Measurements from ENCODE around the gene DCC.
"Not testable (repeated sequence)": the region's sequence is repeated elsewhere in the genome, so short reads cannot be mapped to it uniquely, and the experiment has no call there.

DCC gene

GRCh38 chr18:53508529-53508928, 1168.5 kb downstream of the DCC start:
- no peak for DNase-seq (ENCODE audit: low read depth)

GRCh38 chr18:53509886-53510285, 1169.9 kb downstream of the DCC start:
- no peak for DNase-seq (ENCODE audit: low read depth)

- not testable (repeated sequence) for DNase-seq (ENCODE audit: low read depth)
Measured at GRCh38 chr18:53511725-53512124, 1171.7 kb downstream of the DCC start.

- DNase-seq (ENCODE audit: low read depth), result no peak
Measured at GRCh38 chr18:53521068-53521467, 1181.1 kb downstream of the DCC start.

- DNase-seq (ENCODE audit: low read depth), result no peak
Measured at GRCh38 chr18:53526101-53526870, 1186.3 kb downstream of the DCC start.

- DNase-seq (ENCODE audit: low read depth), result no peak
Measured at GRCh38 chr18:53527365-53527764, 1187.4 kb downstream of the DCC start.

GRCh38 chr18:53531187-53531586, 1191.2 kb downstream of the DCC start:
- DNase-seq (ENCODE audit: low read depth), result no peak

- no peak for DNase-seq (ENCODE audit: low read depth)
Measured at GRCh38 chr18:53531896-53532295, 1191.9 kb downstream of the DCC start.

- no peak for DNase-seq (ENCODE audit: low read depth)
Measured at GRCh38 chr18:53534203-53534602, 1194.2 kb downstream of the DCC start.

- no peak for DNase-seq (ENCODE audit: low read depth)
Measured at GRCh38 chr18:53534695-53535094, 1194.7 kb downstream of the DCC start.

- DNase-seq (ENCODE audit: low read depth), result no peak
Measured at GRCh38 chr18:53536908-53537307, 1196.9 kb downstream of the DCC start.

- DNase-seq (ENCODE audit: low read depth), result no peak
Measured at GRCh38 chr18:53541924-53542323, 1201.9 kb downstream of the DCC start.

- DNase-seq (ENCODE audit: low read depth), result no peak
Measured at GRCh38 chr18:53543711-53544110, 1203.7 kb downstream of the DCC start.

GRCh38 chr18:53544917-53545316, 1204.9 kb downstream of the DCC start:
- DNase-seq (ENCODE audit: low read depth), result no peak

GRCh38 chr18:53551868-53552426, 1212.0 kb downstream of the DCC start:
- DNase-seq (ENCODE audit: low read depth), result no peak

GRCh38 chr18:53553030-53553429, 1213.0 kb downstream of the DCC start:
- DNase-seq (ENCODE audit: low read depth), result no peak

- no peak for DNase-seq (ENCODE audit: low read depth)
Measured at GRCh38 chr18:53556450-53556849, 1216.5 kb downstream of the DCC start.

- no peak for DNase-seq (ENCODE audit: low read depth)
Measured at GRCh38 chr18:53560546-53560945, 1220.5 kb downstream of the DCC start.

GRCh38 chr18:53566626-53567025, 1226.6 kb downstream of the DCC start:
- no peak for DNase-seq (ENCODE audit: low read depth)

GRCh38 chr18:53567929-53568574, 1228.1 kb downstream of the DCC start:
- DNase-seq (ENCODE audit: low read depth), result peak; percentile 5

Measured in GM04504 (cell line).